PC-3 (cell line): ENCODE results near the gene STXBP5.

ENCODE experiments used
- CTCF ChIP-seq: fragments of 300-600 bp; sonication (generic); conservative IDR thresholded peaks from 2 replicates; pipeline ENCODE4 v1.5.1; 2017; ENCODE audit warnings: antibody characterized with exemption, low read depth, mild to moderate bottlenecking, low read length
- EZH2 ChIP-seq: fragments of 300-600 bp; sonication (generic); IDR thresholded peaks from one replicate; pipeline ENCODE4 v1.6.1; 2017; ENCODE audit warnings: antibody characterized with exemption, mild to moderate bottlenecking, low read length; ENCODE audit not compliant: unreplicated experiment
- EZH2phosphoT487 ChIP-seq: fragments of 300-600 bp; sonication (generic); IDR thresholded peaks from 2 replicates; pipeline ENCODE4 v1.6.1; 2018; ENCODE audit warnings: mild to moderate bottlenecking, antibody characterized with exemption, low read length, borderline replicate concordance

GRCh38 chr6:147418523-147418922, 214.3 kb downstream of the STXBP5 start:
- no peak for TF ChIP-seq CTCF
- TF ChIP-seq EZH2: no peak
- no peak for TF ChIP-seq EZH2phosphoT487
